GM19351 (cell line): ENCODE measurements around the gene DTD2.
"Not testable (repeated sequence)": the region's sequence is repeated elsewhere in the genome, so short reads cannot be mapped to it uniquely, and the experiment has no call there.

Experiments
- ATAC-seq: cut with Tn5 transposase; IDR thresholded peaks from one replicate; pipeline ENCODE4 v1.9.1; 2021; ENCODE audit warnings: mild to moderate bottlenecking, moderate library complexity; ENCODE audit not compliant: unreplicated experiment

Gene DTD2

DNA sequence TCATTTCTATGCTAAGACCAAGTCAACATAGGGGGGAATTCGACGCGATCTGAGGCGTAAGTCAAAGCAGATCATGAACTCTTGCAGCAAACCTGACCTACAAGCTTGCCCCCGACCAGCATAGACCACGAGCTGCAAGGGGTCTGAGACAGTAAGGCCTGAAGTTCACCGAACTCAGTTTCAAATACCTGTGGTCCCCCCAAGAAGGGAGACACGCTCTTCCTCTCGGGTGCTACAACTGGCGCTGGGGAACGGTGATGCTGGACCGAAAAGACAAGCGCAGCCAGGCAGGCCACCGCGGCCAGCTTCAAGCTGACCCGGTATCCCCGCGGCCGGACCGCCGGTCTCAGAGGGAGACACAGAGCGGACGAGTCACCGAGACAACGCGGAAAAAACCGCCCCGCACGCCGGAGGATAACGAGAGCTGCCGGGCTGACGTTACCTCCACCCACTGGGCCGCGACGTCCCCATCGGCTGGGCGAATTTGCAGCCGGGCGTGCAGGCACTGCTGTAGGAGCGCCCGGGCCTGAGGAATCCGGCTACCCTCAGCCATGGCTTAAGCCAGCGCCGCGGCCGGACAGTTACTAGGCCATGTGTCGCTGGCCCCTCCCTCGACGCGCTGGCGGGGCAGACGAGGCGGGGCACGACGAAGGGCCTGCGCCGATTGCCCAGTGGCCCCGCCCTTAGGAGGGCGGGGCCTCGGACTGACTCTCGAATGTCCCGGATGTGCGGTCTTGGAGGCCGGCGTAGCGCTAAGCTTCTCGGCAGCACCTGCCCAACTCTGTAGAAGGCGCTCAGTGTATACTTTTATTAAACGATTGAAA, at the start of gene DTD2:
DTD2 (minus strand) TSS at position 666 of the 824 bp plus-strand sequence; CDS start at position 553, 113 bp downstream.
- peak; percentile 96 for ATAC-seq

DNA sequence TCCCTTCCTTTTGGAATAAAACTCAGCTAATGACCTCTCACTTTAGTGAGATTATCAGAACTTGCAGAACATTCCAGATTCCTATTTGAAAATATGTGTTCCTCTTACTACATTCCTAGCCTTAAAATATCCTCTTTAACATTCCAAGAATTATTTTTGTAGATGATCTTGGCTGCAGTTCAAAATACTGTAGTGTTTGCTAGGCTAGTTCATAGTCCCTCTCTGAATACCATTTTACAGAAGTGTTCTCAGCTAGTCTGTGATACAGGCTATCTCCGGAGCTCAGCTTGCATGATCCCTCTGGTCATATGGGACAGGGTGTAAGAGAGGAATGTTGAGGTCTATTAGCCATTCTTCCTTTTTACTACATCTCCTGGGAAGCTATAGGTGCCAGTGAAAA, 48.1 kb upstream of the DTD2 start:
- no peak for ATAC-seq

DNA sequence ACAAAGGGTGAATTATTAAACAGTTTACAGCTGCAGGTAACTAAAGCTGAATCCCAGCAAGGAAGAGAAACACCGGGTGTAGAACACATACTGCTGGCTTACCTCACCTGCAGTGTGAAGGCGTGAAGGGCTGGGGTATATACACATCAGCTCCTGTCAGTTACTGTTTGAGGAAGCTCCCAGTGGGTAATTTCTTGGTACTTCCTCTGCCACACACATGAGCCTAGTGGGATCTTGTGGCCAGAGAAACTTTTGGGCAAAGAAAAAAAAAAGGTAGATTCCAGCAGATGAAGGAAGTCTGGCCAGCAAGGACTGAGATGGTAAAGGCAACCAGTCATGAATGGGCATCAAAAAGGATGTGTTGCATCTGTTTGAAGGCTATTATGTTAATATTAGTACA, 44.6 kb upstream of the DTD2 start:
- ATAC-seq: no peak

DNA sequence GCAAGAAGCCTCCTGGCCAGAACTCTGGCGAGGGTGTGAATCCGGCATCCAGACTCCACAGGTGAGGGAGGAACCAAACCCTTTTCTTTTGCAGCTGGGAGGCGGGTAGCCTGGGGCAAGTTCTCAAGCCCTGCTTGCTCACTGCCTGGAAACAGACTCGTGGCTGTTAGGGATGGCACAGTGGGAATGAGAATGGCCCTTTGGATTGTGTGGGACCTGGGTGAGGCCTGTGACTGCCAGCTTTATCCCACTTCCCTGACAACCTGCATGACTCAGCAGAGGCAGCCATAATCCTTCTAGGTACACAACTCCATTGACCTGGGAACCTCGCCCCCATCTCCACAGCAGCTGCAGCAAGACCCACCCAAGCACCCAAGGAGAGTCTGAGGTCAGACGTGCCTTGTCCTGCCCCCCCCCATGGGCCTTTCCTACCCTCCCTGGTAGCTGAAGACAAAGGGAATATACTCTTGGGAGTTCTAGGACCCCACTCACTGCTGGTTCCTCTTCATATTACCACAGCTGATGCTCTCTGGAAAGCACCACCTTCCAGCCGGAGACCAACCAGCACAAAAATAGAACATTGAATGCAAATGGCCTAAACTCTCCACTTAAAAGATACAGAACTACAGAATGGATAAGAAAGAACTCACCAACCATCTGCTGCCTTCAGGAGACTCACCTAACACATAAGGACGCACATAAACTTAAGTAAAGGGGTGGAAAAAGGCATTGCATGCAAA, 35.6 kb upstream of the DTD2 start:
- ATAC-seq: no peak

DNA sequence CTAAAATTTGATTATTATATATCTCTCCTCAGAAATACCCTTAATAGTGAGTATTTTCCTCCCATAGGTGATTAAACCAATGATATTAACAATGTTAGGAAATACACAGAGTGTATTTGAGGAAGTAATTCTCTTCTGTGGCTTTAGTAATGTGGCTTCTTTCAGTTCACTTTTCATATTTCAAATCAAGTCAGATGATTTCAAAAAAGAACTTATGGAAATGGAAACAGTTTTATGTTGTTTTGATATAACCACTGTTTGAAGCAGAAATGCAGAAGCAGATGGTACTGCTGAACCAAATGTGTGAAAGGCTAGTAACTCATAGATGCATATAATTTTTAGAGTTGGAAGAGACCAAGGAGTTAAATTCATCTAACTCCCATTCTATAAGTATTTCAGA, 32.4 kb upstream of the DTD2 start:
- peak; percentile 76 for ATAC-seq

DNA sequence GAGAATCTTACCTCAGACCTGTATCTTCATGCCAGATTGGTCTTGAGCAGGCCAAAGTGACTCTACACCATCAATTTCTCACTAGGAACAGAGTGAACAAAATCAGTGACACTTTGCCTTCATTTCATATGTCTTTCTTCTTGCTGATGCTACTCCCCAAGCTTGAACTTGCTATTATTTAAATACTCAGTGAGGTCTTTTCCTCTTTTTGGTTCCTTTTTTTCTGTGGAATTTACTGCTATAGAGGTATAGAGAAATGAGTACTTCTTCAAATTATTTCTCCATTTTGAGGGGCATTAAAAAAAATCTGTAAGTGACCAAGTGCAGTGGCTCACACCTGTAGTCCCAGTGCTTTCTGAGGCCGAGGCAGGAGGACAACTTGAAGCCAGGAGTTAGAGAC, 30.6 kb upstream of the DTD2 start, which contains the start of gene GPR33:
GPR33 (minus strand) TSS at position 154 of the 400 bp plus-strand sequence. CDS start 4,074 bp downstream, outside the sequence.
- ATAC-seq: no peak

DNA sequence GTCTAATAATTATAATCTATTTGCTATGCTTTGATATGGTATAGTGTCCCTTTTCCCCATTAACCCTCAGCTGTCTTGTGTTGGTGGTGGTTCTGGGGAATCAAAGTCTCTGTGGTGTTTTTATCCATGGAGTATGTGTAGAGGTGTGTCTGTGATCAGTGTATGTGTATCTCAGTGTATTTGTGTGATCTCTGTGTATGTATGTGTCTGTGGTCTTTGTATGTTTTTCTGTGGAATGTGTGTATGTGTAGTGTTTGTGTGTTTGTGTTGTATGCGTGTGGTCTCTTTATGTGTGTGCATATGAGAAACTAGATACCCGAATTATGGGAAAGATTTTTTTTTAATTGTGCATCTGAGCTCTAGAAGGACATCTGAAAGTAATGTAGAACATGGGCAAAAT, 29.5 kb upstream of the DTD2 start:
- no peak for ATAC-seq

DNA sequence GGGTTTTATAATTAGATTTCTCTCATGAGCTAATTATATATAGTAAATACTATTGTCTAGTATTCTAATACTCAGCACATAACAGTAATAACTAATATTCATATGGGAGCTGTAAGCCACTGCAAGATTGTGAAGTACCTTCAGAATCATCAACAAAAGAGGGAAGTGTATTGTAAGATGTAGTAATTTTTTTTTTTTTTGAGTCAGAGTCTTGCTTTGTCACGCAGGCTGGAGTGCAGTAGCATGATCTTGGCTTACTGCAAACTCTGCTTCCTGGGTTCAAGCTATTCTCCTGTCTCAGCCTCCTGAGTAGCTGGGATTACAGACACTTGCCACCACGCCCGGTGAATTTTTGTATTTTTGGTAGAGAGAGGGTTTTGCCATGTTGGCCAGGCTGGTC, 27.4 kb upstream of the DTD2 start:
- ATAC-seq: no peak

DNA sequence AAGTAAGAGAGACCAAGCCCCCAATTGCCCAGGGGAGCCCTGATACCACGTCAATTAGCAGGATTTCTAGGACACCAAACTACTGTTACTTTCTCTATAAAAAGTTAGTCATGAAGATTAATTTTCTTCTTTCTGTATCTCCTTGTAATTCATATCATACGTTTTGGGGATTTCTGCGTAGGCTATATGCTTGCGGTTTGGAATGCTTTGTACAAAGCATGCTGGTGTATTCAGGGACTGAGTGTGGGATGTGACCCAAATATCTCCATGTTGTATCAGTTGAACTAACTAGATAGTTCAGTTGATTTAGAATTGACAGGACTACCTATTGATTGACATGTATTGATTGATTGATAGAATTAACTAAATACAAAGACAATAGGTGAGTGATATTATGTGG, 22.9 kb upstream of the DTD2 start:
- no peak for ATAC-seq

DNA sequence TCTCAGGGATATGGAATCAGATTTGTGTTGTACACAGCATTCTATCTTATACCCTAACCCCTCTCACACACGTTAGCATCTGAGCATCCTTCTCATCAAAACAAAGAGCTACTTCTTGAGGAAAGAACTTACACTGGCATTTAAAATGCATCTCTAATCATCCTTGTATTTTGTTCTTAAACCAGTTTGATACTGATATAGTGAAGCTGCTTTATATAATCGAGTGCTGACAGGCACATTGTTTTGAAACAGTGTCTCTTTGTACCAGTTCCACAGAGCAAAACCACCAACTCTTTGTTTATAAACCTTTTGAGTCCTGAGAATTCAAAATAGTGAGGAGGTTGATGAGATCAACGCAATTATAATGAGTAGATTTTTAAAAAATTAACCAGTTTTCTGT, 21.7 kb upstream of the DTD2 start:
- no peak for ATAC-seq

DNA sequence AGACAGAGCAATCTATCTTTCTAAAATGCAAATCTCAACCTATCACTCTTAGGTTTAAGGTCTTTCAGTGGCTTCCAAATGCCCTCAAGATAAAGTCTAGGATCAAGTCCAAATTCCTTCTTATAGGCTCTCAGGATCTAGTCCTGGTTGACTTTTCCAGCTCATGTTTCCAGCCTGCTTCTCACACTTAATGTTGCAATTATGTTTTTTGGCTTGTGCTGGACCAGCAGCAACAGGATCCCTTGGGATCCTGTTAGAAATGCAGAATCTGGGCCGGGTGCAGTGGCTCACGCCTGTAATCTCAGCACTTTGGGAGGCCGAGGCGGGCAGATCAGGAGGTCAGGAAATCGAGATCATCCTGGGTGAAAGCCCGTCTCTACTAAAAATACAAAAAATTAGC, 19.9 kb upstream of the DTD2 start:
- ATAC-seq: no peak

DNA sequence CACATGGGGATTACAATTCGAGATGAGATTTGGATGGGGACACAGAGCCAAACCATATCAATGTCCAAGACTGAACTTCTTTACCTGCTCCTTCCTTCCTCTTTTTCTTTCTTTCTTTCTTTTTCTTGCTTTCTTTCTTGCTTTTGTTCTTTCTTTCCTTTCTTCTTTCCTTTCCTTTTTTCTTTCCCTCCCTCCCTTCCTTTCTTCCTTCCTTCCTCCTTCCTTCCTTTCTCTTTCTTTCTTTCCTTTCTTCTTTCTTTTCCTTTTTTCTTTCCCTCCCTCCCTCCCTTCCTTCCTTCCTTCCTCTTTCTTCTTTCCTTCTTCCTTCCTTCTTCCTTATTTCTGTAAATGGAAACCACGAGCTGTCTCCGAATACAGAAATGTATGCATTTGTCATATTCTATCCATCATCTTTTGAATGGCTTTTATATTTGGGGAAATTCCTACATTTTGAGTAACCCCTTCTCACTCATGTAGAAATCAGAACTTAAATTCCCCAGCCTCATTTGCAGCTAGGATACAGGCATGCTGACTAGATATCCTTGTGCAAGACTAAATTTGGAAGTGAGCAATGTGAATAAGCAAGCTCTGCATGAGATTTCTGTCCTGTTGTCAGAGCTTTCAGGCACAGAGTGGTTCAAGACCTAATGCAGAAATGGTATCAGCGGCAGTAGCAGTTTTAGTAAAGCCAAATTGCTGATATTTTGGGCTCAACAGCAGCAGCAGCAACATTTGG, 19.0 kb upstream of the DTD2 start:
- ATAC-seq: no peak

DNA sequence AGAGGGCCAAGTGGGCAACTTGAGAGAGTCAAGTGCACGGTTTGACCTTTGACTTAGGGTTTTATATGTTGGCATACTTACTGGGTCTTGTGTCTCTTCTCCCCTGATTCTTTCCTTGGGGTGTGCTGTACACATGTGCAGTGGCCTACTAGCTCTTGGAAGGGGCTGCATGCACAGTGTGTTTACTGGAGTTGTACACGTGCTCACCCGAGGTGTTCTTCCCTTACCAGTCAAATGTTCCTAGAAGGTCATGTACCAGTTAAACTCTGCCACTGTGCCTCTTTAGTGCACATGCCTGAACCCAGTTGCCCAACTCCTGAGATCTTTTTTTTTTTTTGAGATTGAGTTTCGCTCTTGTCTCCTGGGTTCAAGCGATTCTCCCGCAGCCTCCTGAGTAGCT, 9.2 kb upstream of the DTD2 start:
- no peak for ATAC-seq

DNA sequence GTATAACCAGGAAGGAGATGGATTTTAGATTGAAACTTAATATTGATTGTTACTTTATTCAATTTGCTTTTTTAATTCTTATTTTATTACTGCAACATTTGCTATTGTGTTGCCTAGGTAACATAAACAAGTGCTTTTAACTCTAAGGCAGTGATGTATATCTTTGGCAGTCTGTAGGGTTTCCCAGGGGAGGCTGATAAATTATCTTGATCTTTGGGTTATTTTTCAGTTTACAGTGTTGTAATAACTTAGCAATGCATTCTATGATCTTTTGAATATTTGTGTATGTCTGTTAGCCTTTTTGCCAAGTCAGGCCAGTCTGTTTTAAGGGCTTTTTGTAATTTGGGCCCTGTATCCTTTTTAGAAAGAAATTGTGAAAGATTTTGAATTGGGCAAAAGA, 7.8 kb upstream of the DTD2 start:
- no peak for ATAC-seq

DNA sequence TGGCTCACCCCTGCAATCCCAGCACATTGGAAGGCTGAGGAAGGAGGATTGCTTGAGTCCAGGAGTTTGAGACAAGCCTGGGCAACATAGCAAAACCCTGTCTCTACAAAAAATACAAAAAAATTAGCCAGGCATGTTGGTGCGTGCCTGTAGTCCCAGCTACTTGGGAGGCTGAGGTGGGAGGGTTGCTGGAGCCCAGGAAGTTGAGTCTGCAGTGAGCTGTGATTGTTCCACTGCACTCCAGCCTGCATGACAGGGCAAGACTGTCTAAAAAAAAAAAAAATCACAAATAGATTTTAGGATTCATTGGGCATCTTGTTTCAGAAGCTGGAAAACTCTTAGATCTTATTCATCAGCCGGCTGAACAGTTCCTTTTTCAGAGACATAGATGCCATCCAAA, 5.1 kb upstream of the DTD2 start:
- ATAC-seq: not testable (repeated sequence)

DNA sequence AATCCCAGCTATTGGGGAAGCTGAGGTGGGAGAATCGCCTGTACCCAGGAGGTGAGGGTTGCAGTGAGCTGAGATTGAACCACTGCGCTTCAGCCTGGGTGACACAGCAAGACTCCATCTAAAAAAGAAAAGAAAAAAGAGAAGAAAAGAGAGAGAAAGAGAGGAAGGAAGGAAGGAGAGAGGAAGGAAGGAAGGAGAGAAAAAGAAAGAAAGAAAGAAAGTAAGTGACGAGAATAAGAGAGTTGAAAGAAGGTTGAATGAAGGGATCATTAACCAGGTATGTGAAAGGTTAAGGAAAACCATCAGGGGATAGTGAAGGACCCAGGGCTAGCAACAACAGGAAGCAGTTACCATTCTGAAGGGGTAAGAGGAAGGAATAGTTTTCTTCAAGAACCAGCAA, 4.2 kb upstream of the DTD2 start:
- no peak for ATAC-seq

DNA sequence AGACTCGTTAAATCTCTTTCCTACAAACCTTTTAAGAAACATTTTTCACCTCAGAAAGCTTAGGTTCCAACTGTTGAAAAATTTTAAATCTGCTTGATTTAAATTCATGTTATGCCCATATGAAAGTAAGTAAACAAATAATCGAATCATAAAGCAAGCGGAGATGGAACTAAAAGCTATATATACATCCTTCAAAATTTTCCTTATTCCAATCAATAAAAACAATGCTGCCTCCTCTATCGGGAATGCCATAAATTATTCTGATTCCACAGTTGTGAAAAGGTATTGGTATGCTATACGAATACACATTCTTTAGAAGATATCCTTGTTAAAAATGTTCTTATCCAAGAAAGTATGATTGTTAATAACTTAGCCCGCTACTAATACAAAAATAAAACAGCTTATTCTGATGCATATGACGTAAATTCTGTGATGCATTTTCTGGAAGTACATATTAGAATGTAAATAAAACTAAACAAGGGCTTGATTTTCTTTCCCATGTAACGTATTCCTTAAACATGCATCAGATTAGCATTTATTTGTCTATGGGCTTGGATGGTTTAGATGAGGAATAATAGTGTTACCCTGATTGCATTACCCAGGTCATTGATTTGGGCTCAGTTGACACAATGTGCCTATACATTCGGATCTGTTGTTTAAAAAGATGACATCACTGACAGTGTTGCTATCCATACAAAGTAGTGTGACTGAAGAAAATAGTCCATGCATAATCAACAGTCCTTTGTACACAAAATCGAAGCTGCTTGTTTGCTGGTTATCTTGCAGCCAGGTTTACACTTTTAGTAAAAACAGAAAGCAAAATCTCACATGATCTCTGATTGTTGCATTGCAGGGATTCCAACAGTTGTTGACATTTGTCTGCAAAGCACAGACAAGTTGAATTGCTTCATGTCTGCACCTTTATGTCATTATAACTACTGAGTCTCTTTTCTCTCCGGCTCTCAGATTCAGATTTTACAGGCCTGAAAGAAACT, 656 bp upstream of the DTD2 start:
- ATAC-seq: no peak

DNA sequence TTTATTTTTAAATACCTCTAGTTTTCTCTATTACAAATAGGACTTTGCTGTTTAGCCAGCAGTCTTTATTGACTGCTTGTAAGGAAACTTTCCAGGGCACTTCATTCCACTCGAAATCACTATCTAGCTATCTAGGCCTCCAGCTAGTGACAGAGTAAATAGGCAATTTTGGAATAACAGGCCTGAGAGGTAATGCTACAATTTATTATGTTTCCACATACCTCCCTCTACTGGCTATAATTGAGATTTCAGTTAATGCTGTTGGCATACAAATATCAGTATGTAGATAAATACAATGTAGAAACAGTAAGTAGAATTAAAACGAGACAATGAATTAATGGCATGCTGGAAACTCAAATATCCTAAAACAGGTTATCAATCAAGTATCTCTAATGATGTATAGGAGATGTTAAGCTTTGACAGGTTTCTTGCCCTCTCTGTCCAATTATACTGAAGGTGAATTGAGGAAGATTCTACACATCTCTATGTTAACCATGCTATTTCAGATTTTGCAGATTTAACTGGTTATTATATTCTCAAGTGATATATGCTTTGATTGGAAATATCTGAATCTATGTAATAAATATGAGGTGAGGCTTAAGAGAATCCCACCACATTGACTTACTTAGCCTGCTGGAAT, 7.2 kb downstream of the DTD2 start:
- ATAC-seq: peak; percentile 54

DNA sequence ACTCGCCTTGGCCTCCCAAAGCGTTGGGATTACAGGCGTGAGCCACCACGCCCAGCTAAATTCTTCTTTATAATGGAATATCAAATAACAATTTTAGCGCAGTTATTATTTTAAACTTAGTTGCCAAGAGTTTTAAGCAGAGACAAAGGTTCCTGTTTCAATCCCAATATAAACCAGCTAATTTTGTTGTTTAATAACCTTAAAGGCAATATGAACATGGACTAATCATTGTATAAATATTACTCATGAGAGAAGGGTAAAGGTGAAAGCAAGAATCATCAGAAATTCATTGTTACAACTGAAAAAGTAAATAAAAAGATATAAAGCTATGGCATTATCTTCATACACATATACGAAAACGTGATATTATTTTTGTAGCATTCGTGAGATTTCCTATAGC, 8.2 kb downstream of the DTD2 start:
- ATAC-seq: no peak

DNA sequence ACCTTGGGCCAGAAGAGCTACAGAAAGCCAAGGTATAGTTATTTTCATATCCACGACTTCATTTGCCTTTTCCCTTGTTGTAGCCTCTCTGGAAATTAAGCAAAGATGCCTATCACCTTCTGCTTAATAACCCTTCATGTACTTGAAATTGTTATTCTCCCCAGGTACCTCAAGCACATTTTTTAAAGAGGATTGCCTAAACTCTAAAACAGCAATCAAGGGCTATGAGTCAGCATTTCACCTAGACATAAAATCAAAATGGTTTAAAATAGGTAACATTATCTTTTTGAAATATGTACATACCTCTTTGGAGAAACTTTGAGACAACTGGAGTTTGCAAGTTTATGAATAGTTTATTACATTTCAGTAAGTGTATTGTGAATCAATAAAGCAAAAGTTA, 11.6 kb downstream of the DTD2 start:
- ATAC-seq: no peak
